NT2/D1 (cell line): ENCODE results near the gene ADARB2.

Source experiments
- SUZ12 ChIP-seq: IDR thresholded peaks from 2 replicates; pipeline ENCODE4 v1.6.1; 2011; ENCODE audit not compliant: insufficient read length, insufficient read depth; ENCODE audit errors: extremely low read depth
- YY1 ChIP-seq: IDR thresholded peaks from 2 replicates; pipeline ENCODE4 v1.6.1; 2011; ENCODE audit not compliant: insufficient read length, insufficient read depth
- ZNF274 ChIP-seq: IDR thresholded peaks from 2 replicates; pipeline ENCODE4 v1.6.1; 2011; ENCODE audit warnings: mild to moderate bottlenecking, low read depth, low read length

DNA sequence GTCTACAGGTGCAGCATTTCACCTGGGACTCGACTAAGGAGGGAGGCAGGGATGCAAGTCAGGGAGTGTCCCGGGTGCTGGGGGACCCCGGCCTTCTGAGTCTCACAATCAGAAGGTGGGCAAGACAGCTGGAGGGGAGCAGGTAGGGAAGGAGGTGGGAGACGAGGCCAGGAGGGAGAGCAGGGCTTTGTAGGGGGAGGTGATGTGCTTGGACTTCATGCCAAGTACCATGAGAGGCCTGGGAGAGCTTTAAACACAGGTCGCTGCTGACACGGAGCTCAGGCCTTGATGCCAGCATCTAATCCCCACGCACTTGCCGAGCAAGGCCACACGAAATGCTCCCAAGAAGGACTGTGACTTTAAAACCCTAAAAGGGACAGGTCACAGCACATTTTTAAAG lies 244.7 kb downstream of the ADARB2 start:
- TF ChIP-seq ZNF274 (no peak), YY1 (no peak), SUZ12 (no peak)
